GM18526 (cell line): ENCODE data around the gene EME2.

Experiments used
- POLR2A ChIP-seq: IDR thresholded peaks from 3 replicates; pipeline ENCODE4 v1.6.1; 2011; ENCODE audit not compliant: insufficient read length; ENCODE audit errors: extremely low read depth

EME2 gene

DNA sequence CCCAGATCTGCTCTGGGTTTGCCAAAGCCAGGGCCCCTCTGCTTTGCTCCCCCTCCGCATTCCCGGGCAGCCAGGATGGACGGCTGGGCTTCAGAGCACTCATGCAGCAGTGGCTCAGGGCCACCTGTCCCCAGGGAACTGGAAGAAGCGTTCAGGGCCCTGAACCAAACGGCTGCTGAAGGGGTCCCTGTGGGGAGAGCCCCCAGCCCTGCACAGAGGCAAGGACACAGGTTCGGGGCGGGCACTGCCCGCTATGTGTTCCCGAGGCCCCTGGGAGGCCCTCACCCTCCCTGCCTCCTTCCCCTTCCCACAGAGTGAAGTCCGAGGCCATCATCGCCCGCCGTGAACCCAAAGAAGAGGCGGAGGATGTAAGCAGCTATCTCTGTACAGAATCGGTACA lies 11.7 kb upstream of the EME2 start:
- no peak for TF ChIP-seq POLR2A

- TF ChIP-seq POLR2A, result no peak
Observed at GRCh38 chr16:1761751-1762150, 10.9 kb upstream of the EME2 start.

DNA sequence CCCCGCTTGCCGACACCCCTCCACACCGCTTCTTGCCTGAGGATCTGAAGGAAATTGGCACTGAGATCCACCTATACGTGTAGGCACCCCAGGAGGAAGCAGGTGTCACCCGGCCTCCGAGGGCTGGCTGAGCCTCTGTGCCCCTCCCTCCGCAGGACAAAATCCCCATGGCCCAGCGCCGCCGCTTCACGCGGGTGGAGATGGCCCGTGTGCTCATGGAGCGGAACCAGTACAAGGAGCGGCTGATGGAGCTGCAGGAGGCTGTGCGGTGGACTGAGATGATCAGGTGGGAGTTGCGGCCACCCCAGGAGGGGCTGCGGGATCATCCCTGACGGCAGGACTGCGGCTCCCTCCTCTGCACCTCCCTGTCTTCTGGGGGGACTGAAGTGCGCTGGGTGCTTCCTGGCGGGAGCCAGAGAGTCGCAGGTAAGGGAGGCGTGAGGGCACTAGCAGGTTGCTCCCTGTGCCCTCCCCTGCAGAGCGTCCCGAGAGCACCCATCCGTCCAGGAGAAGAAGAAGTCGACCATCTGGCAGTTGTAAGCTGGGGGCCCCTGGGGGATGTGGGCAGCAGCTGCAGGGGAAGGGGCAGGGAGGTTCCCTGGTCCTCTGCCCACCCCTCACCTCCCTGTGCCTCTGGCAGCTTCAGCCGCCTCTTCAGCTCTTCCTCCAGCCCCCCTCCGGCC lies 10.3 kb upstream of the EME2 start:
- TF ChIP-seq POLR2A, result no peak

DNA sequence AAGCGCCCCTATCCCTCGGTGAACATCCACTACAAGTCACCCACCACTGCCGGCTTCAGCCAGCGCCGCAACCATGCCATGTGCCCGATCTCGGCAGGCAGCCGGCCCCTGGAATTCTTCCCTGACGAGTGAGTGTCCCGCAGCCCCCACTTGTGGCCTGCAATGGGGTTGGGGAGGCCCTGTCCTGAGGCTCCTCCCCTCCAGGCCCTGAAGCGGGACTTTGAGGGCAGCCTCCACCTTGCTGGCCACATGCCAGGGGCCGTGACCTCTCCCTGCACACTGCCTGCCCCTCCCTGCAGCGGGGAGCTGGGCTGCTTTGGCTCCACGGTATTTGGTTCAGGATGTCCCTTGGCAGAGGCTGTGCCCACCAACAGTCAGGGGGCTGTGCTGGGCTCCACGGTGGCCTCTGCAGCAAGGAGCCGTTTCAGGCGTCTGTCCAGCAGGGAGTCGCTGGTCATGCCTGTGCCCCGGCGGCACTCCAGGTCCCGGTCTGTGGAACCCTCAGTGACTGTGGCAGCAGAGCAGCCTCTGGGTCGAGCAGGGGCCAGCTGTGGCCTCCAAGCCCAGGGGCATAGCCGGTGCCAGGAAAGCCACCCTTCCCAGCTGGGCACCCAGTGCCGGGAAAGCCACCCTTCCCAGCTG lies 9.6 kb upstream of the EME2 start:
- no peak for TF ChIP-seq POLR2A

GRCh38 chr16:1763521-1764511 lies 8.8 kb upstream of the EME2 start:
- no peak for TF ChIP-seq POLR2A

DNA sequence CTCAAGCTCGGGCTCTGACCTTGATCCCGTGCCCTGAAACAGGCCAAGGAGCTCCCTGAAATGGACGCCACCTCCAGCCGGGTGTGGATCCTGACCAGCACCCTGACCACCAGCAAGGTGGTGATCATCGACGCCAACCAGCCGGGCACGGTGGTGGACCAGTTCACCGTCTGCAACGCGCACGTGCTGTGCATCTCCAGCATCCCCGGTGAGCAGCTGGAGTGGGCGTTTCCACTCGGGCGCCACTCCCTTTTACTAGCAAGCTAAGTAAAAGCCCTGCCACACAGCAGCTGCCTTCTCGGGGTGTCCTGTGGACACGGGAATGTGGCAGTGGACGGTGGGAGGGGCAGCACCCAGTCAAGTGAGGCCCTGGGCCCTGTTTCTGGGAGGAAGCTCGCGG lies 7.6 kb upstream of the EME2 start:
- TF ChIP-seq POLR2A, result no peak

DNA sequence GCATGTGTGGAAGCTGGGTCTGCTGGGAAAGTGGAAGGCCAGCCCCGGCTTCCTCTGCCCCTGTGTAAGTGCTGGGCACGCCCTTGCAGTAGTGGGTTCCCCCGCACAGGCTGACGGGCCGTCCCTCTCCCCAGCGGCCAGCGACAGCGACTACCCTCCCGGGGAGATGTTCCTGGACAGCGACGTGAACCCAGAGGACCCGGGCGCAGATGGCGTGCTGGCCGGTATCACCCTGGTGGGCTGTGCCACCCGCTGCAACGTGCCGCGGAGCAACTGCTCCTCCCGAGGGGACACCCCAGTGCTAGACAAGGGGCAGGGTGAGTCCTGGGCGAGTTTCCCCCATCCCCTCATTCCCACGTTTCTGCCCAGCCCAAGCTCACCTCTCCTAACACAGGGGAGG lies 6.8 kb upstream of the EME2 start:
- TF ChIP-seq POLR2A, result no peak

GRCh38 chr16:1766231-1766630 lies 6.4 kb upstream of the EME2 start:
- no peak for TF ChIP-seq POLR2A

DNA sequence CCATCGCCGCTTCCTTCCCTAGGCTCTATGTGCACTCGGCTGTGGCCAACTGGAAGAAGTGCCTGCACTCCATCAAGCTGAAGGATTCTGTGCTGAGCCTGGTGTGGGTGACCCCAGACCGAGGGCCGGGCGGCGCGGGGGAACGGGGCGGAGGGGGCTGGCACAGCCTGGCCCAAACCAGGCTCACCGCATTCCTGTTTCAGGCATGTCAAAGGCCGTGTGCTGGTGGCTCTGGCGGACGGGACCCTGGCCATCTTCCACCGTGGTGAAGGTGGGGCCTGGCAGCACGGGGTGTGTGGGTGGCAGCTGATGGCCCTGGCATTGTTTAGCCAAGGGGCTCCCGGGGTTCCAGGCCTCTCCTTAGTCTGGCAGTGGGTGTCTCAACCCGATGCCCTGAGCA lies 5.9 kb upstream of the EME2 start:
- no peak for TF ChIP-seq POLR2A

- TF ChIP-seq POLR2A, result no peak
Observed at GRCh38 chr16:1767116-1767994, 5.3 kb upstream of the EME2 start.

DNA sequence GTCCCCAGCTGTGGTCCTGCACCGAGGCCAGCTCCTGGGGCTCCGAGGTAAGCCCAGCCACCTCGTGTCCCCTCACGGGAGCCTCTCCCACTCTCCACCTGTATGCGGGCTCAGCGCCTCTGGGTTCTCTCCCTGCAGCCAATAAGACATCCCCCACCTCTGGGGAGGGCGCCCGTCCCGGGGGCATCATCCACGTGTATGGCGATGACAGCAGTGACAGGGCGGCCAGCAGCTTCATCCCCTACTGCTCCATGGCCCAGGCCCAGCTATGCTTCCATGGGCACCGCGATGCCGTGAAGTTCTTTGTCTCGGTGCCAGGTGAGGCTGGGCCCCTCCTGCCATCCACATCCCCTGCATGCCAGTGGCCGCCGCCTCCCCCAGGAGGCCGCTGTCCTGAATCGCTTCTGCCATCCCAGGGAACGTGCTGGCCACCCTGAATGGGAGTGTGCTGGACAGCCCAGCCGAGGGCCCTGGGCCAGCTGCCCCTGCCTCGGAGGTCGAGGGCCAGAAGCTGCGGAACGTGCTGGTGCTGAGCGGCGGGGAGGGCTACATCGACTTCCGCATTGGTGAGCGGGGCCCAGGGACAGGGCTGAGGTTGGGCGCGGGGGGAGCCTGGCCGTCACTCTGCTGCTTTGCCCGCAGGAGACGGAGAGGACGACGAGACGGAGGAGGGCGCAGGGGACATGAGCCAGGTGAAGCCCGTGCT lies 4.4 kb upstream of the EME2 start:
- no peak for TF ChIP-seq POLR2A

DNA sequence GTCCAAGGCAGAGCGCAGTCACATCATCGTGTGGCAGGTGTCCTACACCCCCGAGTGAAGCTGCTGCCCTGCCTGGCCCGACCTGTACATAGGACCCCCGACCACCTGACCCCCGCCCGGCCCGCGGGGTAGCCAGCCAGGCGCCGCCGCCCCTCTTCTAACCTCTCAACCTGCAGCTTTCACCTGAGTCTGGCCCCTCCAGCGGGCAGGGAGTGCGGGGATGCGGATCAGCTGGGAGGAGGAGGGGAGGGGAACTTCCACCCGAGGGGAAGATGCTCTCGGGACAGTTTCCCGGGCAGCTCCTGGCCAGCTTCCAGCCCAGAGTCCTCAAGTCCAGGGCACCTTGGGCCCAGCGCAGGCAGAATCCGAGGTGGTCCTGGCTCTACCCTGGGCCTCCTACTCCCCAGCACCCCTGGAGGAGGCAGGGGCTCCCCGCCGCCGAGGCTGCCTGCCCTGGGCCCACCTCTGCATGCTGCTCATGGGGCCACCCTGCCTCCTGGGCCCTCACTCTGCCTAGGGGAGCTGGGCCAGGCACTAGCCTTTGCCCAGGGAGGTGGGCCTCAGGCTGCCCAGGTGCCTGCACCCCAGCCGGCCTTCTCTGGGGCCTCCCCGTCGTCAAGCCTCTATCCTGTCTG lies 3.7 kb upstream of the EME2 start:
- TF ChIP-seq POLR2A, result no peak

- no peak for TF ChIP-seq POLR2A
Observed at GRCh38 chr16:1769402-1770300, 3.0 kb upstream of the EME2 start.
